HG03432 (cell line): Measurements from ENCODE around the gene KRTDAP.

Experiments
- ATAC-seq: cut with Tn5 transposase; IDR thresholded peaks from one replicate; pipeline ENCODE4 v1.9.1; 2021; ENCODE audit warnings: mild to moderate bottlenecking, moderate library complexity; ENCODE audit not compliant: unreplicated experiment

KRTDAP gene, protein sequence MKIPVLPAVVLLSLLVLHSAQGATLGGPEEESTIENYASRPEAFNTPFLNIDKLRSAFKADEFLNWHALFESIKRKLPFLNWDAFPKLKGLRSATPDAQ

DNA sequence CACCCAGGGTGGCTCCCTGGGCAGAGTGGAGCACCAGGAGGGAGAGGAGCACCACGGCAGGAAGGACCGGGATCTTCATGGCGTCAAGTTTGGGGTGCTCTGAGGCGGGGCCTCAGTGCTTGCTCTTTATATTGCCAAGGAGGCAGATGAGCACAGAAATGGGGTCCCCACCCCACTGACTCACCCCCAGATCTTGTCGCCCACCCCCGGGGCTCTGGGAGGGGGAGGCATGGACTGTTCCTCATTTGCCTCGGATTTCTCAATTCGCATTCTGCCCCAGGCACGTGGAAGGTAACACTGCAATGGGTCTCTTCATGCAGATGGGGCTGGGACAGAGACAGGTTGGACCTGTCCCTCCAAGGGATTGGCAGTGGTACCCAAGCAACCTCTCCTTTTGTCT is at the start of gene KRTDAP:
TSS of gene KRTDAP (minus strand) at position 101 of the 400 bp plus-strand sequence. CDS start at position 79, 22 bp downstream.
- no peak for ATAC-seq

DNA sequence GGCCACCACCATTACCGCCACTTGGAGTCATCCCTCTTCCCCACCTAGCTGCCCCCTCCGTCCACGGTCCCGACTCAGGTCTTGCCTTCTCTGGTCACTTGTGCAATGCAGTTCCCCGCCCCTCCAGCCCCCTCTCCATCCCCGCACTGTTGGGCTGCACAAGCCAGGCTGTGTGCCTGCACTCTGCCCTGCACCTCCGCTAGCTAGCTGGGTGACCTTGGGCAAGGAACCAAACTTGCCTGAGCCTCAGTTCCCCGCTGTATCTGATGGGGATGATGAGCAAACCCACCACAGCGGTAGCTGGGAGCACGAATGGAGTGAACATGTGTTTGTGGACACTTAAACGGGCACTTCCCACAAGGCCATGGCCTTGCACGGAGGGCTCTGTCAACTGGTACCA is 49.6 kb upstream of the KRTDAP start:
- ATAC-seq, result no peak

DNA sequence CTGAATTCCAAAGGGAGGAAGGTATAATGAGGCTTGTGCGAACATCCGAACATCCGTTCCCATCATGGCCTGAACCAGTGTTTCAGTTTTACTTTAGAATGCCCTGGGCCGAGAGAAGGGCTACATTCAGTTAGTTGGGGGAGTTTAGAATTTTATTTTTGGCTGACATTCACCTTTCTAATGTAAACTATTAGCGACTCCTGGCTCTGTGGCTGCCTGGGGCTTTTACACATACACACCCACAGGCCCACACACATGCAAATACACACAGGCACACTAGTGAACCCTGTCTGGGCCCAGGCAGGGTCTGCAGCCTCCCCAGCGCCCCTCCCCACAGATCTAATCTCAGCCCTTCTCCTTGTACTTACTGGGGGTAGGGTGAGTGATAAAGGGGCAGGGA is 49.0 kb upstream of the KRTDAP start:
- ATAC-seq, result no peak

DNA sequence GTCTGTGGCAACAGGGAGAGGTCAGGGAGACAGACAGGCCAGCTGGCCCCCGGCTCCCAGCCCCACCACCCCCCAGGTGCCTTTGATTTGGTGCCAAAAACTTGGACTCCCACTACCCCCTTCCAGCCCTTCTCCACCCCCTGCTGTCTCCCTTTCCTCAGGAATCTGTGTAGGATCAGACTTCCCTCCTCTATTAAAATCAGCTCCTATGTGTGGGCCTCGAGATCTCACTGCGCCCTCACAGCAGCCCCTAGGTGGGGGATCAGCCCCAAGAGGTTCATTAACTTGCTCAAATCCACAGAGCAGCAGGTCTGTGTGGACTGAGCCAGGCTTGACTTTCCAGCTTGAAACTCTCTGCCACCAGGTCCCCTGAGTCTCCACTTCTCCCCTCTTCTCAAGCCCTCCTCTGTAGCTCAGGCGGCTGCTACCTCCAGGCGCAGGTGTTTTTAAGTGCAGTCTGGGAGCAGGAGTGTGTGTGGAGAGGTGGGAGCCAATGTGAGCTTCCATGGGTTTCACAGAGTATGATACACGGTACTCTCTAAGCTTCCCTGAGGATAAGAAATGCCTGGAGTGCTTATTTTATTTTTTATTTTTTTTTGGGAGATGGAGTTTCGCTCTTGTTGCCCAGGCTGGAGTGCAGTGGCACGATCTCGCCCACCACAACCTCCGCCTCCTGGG is 44.7 kb upstream of the KRTDAP start:
- no peak for ATAC-seq

DNA sequence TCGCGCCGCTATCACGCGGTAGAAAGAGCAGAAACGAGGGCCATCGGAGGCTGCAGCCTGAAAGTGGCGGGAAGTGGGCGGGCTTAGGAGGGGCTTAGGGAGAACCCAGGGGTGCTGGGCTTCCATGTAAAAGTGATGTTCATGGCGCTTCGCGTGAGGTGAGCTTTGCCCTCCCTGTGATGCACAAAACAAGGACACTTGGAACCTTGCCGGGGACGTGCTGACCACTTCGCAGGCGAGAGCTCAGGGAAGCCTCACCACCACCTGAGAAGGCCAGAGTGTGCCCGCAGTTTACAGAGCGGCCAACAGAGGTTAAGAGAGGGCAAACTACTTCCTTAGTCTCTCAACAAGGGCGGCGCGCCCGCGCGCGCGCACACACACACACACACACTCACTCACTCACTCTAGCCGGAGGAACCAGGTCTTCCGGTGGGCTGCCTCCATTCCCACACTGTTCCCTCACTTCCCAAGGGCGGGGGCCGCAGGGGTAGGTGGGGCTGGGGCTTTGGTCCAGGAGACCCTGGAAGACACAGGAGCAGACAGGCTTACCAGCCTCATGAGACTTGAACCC is 43.6 kb upstream of the KRTDAP start:
- ATAC-seq, result no peak

DNA sequence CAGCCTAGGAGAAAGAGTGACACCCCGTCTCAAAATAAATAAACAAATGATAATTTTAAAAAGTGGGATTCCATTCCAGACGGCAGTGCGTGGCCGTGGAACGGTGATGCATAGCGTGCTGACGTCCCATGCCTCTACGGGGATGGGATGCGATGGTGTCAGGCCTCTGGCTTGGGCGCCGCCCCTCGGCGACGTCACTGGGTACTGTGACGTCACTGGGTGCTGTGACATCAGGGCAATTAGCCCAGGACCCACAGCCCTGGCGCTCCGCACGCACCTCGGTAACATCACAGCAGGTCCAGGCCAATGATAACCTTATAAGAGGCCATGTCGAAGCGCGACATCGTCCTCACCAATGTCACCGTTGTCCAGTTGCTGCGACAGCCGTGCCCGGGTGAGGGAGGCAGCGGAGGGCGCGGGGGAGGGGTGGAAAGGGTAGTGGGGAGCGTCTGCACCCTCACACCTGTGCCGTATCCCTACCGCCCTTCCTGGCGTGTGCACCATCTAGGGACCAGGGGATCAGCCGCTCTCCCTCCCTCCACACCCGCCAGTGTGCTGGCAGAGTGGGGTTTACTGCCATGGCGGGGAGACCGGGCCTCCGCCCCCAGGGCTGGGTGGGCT is 43.0 kb upstream of the KRTDAP start, which contains the start of gene GAPDHS:
TSS of gene GAPDHS (plus strand) at position 256 of the 621 bp plus-strand sequence. CDS start at position 328, 72 bp downstream.
- no peak for ATAC-seq

DNA sequence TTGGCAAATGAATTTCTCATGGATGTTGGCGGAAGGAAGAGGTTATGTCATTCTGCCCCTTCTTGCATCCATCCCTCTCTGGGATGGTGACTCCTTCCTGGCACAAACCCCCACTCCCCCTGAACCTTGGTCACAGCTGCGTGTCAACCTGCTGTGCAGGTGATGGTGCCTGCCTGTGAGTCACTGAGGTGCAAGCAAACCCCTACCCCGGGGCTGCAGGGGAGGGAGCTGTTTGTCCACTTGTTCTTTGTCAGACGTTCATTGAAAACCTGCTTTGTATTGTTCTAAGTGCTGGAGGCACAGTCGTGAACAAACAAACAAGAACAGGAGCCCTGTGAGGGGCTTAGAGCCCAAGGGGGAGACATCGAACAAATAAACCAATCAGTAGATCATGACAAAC is 41.0 kb upstream of the KRTDAP start:
- ATAC-seq, result no peak

DNA sequence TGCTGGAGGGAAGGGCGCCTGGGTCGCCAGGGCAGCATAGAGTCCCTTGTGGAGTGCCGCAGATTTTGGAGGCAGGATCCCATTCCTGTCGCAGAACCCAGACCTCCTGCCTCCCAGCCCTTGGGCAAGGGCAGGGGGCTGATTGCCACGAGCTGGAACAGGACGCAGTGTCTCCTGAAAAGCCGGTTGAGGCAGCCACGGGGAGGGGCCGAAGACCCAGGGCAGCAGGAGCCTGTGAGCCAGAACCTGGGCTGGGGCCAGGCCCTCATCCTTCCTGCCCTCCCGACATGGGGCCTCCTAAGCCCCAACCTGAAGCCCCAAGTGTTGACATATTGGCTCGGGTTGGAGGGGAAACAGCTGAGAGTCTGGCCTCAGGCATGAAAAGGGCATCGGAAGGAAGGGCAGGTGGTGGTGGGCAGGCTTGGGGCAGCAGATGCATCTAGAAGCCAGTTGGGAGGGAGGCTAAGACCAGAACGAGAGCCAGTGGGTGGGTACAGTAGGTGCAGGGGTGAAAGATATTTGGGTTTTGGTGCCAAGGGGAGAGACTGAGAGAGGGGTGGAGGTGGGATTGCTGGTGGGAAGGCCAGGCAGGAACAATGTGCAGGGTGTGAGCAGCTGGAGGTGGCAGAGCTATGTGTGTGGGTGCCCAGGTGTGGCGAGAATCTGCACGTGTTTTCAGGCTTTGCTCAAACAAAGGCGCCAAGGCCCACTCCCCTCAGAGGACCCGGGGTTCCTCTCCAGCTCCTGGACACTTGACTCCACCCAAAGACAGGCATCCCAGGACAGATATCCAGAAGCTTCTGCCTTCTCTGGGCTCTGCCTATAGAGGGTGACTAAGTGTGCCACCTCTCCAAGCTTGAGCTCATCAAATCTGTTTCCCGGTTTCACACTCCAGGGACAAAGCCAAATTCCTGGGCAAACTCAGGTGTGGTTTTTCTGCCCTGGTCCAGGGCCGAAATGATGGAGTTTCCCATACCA is 39.3 kb upstream of the KRTDAP start:
- no peak for ATAC-seq

DNA sequence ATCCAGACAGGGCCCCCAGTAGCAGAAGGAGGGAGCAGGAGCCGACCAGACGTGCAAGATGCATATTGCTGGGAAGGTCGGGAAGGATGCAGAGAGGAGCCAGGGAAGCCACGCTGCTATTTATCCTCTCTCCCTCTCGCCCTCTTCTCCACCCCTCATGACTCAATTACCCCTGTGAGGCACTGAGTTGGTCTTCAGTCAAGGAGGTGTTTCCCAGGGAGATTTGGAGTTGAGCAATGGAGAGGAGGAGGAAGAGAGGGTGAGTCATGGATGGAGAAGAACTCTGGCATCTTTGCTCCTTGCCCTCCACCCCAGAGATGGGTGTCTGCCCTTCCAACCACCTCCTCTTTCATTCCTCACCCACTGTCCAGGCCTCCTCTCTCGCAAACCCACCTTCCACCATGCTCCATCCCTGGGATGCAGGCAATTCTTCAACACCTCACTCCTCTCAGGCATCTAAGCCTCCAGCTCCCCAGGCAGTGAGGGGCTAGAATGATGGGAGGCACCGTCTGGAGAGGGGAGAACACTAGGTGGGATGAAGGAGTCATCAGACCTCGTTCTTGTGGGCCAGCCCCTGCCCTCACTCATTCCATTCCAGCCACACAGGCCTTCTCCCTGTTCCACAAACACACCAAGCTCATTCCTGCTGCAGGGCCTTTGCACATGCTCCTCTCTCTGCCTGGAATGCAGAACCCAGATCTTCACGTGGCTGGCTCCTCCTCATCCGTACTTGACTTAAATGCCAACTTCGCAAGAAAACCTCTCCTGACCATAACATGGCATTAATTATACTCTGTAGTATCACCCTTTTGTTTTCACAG is 38.2 kb upstream of the KRTDAP start, which contains the start of gene SBSN:
TSS of gene SBSN (minus strand) at position 94 of the 821 bp plus-strand sequence. CDS start at position 64, 30 bp downstream.
- no peak for ATAC-seq

DNA sequence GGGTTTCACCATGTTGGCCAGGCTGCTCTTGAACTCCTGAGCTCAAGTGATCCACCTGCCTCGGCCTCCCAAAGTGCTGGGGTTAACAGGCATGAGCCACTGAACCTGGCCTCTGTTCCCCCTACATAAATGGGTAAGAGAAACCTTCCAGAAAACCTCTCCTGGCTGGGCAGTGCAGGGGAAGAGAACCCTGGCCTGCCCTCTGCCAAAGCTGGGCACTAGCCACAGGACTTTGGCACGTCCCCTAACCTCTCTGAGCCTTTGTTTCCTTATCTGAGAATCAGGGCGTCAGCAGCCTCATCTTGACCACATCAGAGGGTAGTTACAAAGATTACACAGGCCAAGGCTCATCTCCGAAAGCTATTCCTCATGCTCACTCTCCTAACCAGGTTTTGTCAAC is 35.6 kb upstream of the KRTDAP start:
- no peak for ATAC-seq

DNA sequence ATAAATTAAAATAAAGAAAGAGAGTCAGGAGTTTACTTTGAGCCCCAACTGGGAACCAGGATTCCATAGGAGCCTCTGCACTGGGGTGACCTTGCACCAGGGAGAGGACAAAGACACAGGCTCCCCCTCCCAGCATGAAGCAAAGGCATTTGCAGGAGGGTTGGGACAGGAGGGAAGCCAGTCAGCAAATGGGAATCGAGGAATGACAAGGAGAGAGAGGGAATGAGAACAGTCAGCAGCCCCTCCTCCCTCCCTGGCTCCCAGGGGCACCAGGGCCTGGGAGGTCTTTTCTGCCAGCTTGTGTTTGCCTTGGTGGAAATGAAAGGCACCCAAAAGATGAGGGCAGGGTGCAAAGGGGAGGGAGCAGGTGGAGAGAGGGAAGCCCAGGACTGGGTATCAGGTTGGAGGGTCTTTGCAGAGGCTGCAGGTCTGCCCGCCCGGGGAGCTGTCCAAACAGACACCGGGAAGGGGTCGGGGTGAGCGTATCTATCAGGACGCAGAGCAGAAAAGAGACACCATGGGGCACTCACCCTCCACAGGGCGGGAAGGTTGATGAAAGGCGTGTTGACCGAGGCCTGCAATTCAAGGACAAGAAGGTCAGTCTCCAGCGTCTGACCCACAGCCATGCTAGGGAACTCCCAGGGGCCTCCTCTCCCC is 34.0 kb upstream of the KRTDAP start:
- no peak for ATAC-seq

DNA sequence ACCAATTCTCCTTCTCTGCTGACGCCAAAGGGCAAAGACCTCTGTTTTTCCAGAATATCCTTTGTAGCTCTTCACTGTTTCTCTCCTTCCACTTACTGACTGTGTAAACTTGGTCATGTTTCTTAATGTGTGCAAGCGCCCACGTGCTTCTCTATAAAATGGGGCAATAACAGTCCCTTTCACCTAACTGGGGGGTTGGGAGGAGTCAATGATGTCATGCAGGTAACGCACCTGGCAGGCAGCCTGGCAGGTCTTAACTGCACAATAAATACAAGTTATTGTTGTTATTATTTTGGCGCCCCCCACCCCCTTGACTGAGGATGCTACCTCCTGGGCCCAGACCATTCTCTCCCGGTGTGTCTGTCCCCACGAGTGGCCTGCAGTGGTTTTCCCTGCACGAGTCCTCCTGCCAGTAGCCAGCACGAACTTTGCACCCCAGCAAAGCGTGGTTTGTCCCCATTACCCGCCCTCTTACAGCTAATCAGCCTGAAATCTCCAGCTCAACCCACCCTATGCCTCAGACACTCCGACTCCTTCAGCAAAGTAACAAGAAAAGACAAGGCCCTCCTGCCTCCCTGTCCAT is 32.6 kb upstream of the KRTDAP start:
- no peak for ATAC-seq

DNA sequence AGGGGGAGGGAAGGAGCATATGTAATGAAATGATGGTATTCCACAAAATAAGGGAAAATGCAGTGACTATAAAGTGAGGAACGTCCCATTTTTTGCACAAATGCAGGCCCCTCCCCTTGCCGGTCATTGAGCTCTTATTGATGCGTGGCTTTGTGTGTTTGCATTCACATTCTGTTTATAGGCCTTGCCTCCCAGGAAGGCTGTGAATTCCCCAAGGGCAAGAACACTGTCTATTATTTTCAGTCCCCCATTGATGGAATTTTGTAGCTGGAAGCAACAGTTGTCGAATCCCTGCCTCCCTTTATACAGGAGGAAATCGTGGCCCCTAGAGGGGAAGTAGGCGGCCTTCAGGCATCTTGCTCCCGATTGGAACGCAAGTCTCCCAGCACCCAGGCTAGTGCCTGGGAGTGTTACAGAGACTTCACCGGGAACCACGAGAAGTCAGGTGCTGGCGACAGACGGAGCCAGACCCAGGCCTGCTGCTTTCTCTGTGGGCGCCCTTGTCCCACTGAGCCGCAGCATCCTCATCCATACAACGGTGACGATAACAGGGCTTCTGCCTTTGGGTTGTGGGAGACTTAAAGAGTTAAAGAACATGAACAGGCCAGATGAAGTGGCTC is 31.0 kb upstream of the KRTDAP start:
- ATAC-seq, result no peak

DNA sequence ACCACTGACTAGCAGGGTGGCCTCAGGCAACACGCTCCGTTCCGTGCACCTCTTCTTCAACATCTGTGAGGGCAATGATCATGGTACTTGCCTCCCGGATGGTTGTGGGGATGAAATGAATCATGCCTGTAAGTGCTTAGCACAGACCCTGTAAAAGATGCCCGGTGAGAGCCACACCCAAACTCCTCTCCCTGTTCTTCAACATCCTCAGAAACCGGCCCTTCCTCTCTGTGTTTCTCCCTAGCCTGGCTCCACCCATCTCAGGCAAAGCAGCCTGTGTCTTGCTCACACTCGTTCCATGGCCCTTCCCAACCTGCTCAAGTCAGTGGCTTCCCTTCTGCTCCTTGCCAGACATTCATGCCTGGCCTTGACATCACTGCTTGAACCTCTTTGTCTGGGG is 29.0 kb upstream of the KRTDAP start:
- no peak for ATAC-seq

DNA sequence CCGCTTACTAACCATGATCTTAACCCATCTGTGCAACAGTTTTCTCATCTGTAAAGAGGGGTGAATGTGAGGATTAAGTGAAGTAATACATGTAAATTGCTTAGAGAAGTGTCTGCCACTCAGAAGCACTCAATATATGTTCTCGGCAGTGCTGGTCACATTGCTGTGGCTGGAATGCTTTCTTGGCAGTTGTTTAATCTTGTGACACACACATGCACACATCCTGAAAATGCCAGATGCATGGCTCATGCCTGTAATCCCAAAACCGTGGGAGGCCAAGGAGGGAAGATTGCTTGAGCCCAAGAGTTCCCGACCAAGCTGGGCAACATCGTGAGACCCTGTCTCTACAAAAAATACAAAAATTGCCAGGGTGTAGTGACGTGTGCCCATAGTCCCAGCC is 28.0 kb upstream of the KRTDAP start:
- no peak for ATAC-seq

DNA sequence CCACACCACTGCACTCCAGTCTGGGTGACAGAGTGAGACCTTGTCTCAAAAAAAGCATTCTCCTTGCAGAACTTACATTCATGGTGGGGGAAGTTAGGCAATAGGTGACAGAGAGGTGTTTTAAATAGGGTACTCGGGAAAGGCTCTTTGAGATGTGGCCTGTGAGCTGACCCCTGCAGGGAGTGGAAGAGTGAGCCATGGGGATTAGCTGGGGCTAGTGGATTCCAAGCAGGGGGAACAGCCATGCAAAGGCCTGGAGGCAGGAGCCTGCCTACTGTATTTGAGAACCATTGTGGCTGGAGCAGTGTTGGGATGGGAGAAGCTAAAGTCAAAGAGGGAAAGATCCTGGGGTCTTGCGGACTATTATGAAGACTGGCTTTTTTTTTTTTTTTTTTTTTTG is 27.1 kb upstream of the KRTDAP start:
- ATAC-seq, result no peak

DNA sequence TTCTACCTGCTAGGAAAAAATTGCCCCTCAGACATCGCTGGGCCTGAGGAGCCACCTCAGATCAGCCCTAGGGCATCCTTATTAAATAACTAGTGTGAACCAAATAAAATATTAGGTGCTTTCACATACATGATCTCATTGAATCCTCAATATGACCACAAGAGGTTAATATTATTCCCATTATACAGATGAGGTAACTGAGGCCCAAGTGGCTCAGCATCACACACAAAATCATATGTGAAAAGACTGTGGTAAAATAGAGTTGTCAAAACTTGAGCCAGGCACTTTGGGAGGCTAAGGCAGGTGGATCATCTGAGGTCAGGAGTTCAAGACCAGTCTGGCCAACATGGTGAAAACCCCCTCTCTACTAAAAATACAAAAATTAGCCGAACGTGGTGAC is 26.0 kb upstream of the KRTDAP start:
- no peak for ATAC-seq

DNA sequence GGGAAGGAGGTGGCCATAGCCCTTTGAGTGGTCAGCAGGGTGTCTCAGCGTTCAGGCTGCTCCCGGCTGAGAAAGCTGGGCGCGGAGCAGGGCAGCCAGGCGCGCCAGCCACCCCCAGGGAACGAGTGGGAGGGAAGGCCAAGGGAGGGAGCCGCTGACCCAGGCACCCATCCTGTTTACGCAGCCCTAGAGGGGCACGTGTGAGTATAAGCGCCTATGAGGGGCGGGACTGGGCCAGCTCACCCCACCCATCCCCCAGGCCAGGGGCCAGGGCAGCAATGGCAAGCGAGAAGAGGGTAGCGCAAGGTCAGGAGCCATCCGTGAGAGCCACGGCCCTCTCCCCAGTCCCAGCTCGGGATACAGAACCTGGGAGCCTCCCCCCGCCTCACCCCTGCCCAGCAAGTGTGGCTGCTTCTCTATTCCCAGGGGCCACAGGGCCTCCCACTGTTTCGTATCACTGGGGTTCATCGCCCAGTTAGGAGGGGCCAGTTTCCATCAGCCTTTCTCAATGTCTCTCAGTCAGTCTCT is 24.1 kb upstream of the KRTDAP start:
- ATAC-seq, result no peak
